Stimulated activated CD8-positive, alpha-beta memory T cell treated with anti-CD3 and anti-CD28 coated beads, Interleukin-4, amount 100 ng/mL, for 4 hours (primary cell): Measurements from ENCODE around the gene NRXN3.

Experiments
- DNase-seq, 2 donors: peaks; one replicate each; pipeline ENCODE4 v3.0.0-alpha.2; 2020; ENCODE audit warnings: low read depth in 2 of 2, low spot score in 1 of 2

Gene NRXN3

GRCh38 chr14:78242086-78242485 lies 71.9 kb downstream of the NRXN3 start:
- DNase-seq: no peak

- no peak for DNase-seq
Measured at GRCh38 chr14:78243187-78243586, 73.0 kb downstream of the NRXN3 start.

GRCh38 chr14:78245238-78245637 lies 75.1 kb downstream of the NRXN3 start:
- no peak for DNase-seq

- DNase-seq: no peak
Measured at GRCh38 chr14:78248501-78249090, 78.4 kb downstream of the NRXN3 start.

GRCh38 chr14:78251308-78251707 lies 81.1 kb downstream of the NRXN3 start:
- DNase-seq: no peak

- no peak for DNase-seq
Measured at GRCh38 chr14:78253986-78254385, 83.8 kb downstream of the NRXN3 start.

DNA sequence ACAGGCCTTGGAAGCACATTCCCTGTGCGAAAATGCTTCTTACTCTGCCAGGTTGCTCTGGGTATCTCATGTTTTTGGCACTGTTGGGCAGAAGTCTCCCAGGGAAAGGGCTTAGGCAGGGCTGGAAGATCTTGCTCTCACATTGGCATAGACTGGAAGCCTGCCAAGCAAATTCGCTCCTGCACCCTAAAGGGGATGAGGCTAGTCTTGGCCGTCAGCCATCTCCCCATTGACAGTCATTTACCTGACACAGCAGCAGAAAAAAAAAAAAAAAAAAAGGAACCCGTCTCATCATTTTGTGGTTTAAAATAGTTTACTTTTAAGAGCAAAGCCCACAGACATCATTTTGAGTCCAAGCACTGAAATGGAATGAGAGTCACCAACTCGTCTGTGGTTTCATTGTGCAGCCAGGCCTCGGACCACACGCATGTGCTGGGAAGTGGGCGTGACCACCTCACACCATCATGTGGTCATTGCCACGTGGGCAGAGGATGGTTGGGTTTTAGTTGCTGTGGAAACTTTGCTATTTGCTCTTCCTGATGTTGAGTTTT lies 84.8 kb downstream of the NRXN3 start:
- no peak for DNase-seq

DNA sequence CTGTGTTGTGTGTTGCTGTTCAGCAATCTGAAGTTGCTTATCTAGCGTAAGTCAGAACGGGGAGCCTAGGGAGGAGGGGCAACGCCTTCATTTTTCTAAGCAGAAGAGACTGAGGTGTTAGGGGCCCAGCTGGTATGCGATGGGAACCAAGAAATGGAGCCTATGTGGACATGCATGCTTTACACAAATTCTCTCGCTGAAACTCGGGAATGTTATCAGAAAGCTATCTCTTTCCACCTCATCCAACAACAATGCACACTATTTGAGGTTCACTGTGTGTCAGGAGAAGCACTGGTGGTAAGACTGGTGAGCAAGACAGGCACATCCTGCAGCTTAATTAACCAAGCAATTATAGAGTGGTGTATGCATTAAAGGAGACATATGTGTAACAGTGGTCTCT lies 89.7 kb downstream of the NRXN3 start:
- DNase-seq: no peak

DNA sequence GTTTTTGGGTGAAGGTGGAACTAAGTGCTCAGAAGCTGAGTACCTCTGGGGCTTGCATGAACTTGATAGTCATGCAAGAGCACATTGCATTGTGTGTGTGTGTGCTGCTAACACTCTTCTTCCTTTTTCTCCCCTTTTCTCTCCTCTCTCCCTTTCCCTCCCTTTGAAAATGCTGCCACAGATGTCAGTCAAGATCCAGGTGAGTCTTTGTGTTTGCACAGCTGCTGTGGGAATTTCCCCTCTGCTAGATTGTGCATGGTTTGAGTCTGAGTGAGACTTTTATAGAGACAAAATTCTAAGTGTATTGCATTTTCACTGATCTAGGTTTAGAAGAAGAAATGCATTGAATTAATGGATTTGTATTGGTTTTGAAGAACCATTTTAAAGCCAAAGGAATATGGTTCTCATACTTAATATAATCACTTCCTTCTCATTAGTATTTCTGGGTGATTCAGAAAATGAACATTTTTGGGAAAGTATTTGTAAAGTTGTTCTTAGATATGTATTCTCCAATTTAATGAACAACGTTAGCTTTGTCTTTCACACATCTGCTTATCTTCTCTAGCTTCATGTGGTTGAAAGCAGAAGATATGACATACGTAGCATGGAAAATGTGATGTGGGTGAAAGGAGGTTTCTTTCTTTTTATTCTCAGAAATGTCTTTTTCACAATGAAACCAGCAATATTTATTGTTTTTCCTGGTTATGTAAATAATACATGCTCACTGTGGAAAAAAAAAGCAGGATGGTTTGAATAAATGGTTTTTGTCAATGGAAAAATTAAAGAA lies 108.5 kb downstream of the NRXN3 start:
- no peak for DNase-seq

DNA sequence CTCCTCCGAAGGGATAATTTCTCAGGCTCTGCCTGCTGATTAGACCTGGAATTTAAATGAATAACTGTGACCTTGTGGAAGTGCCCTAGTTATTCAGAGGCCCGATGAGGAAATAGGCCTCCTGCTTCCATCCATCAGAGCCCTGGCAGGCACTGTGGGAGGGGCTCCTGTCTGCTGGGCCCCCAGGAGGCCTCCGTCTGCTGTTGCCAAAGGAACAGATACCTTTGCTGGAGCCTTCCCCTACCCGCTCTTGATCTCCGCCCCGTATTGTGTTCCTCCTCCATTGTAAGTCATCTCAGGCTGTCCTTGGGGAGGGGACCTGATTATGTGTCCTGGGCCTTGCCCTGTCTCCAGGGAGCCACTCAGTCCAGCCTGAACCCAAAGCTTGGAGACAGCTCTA lies 112.3 kb downstream of the NRXN3 start:
- DNase-seq: no peak

GRCh38 chr14:78286210-78286609 lies 116.0 kb downstream of the NRXN3 start:
- DNase-seq: no peak

GRCh38 chr14:78292003-78292402 lies 121.8 kb downstream of the NRXN3 start:
- DNase-seq: no peak

GRCh38 chr14:78297858-78298257 lies 127.7 kb downstream of the NRXN3 start:
- no peak for DNase-seq

DNA sequence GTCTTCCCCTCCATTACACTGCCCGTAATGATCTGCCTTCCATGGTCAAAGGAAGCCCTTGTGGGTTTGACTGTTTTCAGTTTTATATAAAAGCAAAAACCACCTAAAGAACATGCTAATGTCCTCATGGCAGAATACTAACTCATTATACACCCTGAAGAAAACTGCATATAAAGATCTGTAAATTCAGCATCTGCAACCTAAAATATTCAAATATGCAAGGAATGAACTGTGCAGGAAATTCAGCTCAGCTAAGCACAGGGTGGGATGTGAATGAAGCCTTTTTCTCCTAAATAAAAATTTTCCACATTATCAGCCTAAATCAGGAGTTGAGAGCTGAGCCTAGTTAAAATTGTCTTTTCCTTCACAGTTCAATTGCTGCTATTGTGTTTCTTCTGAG lies 128.1 kb downstream of the NRXN3 start:
- DNase-seq: no peak

DNA sequence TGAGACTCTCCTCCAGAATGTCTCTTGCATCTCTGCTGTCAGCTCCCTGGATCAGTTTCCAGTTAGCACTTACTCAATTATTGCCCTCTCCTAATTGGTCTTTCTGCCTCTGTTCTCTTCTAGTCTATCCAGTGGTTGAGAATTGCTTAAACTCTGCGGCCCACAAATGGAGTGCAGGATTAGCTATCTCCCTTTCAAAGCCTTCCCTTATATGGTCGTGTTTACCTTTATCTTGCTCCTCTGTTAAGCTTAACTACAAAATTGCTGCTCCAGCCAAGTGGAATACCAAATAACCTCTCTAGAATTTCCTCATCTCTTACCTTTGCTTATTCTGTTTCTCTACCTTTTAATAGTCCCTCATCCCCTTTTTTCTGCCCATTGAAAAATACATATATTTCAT lies 132.7 kb downstream of the NRXN3 start:
- no peak for DNase-seq

DNA sequence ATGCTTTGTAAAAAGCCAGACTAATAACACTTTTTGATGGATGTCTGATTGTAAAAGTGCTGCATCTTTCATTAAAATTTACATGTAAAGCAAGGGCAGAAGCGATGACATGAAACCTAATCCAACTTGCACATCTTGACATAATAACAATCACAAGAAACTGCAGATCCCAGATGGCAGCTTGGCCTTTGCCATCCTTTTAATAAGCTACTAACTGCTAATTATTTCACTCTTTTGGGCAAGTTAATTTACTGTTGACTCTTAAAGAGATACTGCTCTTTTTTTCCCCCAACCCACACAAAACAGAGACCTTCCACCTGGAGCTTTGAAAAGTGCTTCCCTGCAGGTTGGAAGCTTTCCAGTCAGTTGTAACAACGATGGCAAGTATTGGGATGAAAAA lies 137.5 kb downstream of the NRXN3 start:
- DNase-seq: no peak

DNA sequence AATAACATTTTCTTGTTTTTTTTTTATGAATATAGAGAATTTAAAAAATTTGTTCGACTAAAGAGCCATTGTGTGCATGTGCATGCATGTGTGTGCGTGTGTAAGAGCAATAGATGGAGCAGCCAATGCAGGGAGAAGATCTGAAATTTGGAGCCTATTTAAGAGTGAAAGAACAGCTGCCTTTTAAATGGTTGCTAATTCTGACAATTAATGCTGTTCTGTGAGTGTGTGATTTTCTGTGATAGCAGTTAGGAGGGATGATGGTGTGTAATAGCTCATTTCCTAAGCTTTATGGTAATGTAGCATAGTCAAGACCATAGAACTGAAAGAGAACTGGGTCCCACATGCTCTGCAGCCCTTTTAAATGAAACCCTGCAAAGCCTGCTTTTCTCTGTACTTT lies 137.9 kb downstream of the NRXN3 start:
- DNase-seq: no peak

GRCh38 chr14:78310272-78310671 lies 140.1 kb downstream of the NRXN3 start:
- DNase-seq: no peak

- DNase-seq: no peak
Measured at GRCh38 chr14:78313499-78313898, 143.3 kb downstream of the NRXN3 start.

DNA sequence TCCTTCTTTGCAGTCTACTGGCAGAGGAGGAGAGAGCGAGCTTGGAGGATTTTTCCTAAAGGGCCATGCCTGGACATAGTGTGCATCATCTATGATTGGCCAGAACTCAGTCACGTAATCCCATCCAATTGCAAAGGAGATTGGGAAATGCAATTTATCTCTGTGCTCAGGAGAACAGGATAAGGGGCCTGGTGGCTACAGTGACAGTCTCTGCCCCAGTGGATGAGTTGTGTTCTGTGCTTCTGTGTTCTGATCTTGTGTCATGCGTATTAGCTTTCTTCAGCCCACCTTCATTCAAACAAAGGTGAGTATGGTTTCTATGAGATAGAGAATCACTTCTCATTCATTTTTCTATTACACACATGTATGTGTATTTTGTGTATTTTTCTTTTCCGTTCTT lies 144.3 kb downstream of the NRXN3 start:
- no peak for DNase-seq

DNA sequence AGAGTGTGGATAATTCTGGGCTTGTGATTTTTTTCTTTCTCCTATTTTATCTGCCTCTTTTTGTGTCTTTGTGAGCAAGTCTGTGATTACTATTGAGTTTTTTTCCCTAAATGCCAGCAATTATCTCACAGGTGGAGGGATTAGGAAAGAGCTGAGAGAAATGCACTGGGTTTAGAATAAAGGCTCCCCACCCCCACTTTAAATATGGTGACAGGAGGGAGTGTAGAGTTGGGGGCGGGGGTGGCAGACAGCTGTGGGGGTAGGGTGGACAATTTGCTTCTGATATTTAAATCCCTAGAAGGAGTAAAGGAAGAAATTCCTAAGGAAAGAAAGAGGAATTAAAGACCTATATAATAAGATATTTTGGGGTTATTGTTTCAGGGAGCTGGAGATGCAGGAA lies 145.9 kb downstream of the NRXN3 start:
- DNase-seq: no peak

- no peak for DNase-seq
Measured at GRCh38 chr14:78316786-78317185, 146.6 kb downstream of the NRXN3 start.

DNA sequence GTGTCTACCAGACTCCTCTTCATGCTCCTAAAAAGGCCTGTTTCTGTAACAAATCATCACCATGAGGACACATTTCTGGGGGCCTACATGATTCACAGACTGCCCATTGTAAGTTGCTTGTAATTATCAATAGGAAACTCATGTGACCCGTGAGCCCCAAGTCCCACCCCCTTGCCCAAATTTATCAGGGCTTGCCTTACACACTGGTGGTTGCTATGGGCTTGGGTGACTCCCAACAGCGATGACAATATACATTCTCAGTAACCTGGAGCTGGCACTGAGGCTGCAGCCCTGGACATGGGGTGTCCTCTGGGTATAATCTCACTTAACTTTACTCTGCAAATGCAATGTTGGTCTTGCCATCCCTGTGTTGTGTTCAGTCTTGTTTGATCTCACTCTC lies 149.2 kb downstream of the NRXN3 start:
- no peak for DNase-seq
